ENCODE data around the gene USP10.
"Not testable (repeated sequence)": the region's sequence is repeated elsewhere in the genome, so short reads cannot be mapped to it uniquely, and the experiment has no call there.

The USP10 gene

DNA sequence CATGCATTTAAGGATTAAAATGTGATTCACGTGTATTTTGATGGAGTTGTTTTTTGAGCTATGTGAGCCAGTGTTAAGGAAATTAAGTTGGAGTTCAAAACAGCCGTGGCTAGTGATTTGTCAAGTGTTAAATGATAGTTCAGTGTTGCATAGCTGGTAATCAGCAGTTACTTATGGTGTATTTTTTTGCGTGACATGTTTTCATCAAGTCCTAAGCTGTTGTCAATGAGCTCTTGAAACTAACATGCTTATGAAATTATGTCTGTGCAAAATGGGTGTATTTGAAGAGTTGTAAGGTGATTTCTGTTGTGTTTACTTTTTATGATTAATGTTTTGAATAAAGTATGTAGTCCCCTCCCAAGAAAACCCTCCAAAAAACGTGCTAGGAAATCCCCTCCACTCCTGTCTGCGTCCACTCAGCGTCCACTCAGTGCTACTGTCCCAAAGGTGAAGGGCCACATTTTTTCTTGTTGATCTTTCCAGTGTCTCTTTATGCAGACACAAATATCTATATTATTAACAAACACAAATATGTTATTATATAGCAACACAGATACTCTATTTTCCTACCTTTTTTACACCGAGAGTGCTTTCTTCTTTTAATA lies 30.0 kb downstream of the USP10 start:
- DNase-seq = no peak

GRCh38 chr16:84730406-84731106 lies 30.8 kb downstream of the USP10 start:
- no peak for DNase-seq

DNA sequence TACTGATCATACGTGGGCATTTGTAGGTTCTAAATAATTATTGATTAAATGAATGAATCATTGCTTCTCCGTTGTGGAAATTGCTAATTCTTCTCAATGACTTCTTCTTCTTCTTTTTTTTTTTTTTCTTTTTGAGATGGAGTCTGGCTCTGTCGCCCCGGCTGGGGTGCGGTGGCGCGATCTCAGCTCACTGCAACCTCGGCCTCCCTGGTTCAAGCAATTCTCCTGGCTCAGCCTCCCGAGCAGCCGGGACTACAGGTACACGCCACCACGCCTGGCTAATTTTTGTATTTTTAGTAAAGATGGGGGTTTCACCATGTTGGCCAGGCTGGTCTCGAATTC lies 32.5 kb downstream of the USP10 start:
- not testable (repeated sequence) for DNase-seq

DNA sequence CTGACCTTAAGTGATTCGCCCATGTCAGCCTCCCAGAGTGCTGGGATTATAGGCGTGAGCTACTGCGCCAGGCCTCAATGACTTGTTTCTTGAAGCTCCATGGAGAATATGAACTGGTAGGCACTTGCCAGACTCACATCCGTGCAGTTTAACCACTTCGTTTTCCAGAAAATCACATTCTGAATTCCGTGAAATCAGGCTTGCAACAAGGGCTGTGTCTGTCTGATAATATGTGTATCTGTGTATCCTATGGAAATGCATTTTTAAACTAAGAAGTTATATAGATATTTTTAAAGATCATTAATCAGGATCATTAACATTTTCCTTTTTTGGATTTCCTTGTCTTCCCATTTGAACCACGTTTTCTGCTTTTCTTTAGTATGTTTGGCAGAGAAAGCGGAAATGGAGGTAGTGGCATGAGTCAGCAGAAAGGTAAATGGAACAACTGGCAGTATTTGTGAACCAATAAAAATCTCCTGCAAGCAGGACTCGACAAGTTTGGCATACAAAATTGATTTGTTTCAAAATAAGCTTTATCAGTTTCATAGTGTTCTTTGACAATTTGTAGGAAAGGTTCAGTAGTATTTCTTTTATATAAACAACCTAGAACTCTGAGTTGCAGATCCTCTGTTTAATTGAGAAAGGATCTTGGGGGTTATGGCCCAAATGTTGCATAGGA lies 33.0 kb downstream of the USP10 start:
- no peak for DNase-seq

DNA sequence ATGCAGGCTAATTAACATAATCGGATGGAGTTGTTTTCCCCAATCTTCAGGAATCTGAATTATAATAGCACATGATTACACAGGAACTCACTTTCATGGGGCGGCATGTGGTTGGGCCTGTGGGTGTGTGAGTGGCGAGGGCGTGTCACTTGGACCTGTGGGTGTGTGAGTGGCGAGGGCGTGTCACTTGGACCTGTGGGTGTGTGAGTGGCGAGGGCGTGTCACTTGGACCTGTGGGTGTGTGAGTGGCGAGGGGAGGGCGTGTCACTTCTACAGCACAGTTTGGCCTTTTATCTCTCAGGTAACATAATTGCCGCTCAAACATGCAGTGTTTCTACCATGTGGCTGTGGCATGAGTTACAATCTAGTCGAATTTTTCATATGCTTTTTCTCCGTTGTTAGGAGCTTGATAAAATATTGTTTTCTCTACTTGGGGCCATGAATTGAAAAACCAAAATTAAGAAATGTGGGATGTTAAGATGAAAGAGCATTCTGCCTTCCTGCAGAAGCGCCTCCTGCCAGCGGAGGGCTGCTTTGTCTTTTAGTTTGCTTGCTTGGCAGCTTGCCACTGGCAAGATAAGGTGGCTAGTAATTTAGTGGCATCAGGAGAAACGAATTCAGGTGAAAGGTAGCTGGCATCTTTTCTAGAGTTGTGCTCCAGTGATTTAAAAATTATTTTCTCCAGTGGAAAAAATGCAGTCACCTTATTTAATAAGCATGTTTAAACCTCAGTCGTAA lies 36.2 kb downstream of the USP10 start:
- peak; percentile 55 for DNase-seq

DNA sequence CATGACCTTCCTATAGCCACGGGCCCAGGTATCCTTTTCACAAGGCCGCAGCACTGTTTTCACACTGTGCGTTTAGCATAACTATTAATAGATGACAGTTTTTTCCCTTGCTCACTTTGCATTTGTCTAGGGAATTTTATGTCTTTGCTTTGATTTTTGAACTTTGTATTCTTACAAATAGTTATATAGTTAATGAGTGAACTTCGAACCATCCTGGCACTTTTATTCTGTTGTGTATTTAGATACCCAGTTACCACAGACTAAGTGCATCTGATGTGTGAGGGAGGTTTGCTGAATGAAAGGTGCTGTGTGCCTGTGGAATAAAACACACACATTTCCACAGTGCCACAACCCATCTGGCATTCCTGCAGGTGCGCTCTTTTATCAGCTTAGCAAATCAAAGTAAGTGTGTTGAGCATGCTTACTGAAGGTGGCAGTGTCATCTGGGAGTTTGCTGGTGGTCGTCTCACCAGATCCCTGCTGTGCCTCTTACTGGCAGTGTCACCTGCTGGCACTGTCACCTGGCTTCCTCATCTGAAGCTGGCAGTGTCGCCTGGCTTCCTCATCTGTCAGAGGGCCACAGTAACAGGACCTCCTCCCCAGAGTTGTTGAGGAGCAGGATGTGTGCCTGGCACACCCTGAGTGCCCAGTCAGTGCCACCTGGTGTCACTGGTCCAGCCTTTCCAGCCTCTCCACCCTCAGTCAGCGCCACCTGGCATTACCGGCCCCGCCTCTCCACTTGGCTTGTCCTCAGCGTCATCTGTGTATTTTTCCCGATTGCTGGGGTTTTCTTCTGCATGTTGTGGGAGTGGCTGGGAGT lies 37.6 kb downstream of the USP10 start:
- no peak for DNase-seq

DNA sequence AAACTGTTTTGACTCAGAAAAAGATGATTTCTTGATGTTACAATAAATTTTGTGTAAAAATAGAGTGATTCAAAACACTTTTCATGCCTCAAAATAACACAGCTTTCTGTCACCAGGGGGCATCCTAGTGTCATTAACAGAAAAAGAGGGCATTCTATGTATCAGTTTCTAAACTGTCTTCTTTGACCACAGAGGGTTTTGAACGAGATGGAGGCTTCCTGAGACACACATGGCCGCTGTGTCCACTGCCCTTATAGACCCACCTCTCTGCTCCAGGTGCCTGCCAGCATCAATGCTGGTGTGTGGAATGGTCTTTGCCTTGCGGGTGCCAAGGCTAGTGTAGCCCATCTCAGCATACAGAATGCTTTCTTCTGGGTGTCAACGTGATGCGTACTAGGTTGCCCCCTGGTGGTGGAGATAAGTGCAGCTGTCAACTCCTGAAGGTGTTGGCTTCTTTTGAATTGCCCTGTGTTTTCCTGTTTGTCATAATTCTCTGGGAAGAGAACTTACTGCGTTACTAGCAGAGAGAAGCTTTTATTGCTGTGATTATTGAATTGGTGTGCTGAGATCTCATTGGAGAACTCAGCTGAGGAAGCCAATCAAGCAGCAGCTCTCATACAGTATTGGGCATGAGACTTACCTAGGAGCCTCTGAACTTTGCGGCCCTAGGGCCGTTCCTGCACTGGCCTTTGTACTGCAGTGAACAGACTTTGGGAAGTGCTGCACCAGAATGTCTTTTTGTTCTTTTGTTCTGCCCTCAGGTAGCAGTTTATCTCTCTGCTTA lies 38.6 kb downstream of the USP10 start:
- peak; percentile 72 for DNase-seq

DNA sequence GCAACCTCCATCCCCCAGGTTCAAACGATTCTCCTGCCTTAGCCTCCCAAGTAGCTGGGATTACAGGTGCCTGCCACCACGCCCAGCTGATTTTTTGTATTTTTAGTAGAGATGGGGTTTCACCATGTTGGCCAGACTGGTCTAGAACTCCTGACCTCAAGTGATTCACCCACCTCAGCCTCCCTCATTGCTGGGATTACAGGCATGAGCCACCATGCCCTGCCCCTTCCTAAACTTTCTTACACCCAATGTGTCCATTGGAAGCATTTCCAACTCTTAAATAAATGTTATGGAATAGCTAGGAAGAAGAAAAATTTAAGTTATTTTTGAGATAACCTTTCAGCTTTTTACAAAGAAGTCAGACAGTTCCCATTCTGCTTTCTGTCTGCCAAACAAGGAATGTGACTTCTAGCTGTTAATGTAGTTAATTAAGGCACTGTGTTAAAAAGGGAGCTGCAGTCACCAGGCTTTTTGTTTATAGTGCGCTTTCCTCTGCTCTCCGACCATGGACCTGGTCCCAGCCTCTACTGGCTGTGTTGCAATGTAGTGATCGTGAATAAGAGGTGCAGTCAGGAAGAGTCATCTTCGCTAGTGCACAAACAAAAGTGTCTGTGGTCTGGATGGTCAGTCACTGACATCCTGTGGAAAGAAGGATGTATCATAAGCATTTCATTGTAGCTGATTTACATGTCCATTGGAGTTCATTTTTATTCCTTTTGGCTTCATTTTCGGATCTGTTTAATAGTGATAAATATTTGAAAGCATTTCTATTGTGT lies 39.7 kb downstream of the USP10 start:
- no peak for DNase-seq

DNA sequence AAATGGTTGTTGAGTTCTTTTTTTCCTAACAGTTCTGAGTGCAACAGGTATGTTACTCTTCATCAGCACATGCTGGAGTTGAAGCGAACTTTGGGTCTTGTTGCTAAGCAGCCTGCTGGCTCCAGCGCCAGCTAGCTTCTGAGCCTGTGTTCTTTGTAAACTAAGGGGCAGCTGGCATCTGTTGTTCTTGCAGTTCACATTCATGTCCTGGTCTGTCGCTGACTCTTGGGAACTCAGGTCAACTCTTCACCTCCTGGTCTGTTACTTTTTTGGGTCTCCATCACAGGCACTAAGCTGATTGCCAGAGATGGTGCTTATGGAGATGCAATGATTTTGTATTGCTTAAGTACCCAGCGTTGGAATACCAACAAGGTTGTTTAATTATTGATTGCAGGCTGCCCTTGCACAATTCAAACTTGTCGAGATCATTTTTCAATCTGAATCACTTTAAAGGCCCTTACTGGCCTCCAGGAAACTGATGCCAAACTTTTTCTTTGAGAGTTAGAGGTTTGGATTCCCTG lies 40.9 kb downstream of the USP10 start:
- DNase-seq = no peak

- DNase-seq = no peak
Measured at GRCh38 chr16:84741340-84741830, 41.6 kb downstream of the USP10 start.

- no peak for DNase-seq
Measured at GRCh38 chr16:84742641-84743092, 42.9 kb downstream of the USP10 start.

- DNase-seq = no peak
Measured at GRCh38 chr16:84746231-84746630, 46.4 kb downstream of the USP10 start.

DNA sequence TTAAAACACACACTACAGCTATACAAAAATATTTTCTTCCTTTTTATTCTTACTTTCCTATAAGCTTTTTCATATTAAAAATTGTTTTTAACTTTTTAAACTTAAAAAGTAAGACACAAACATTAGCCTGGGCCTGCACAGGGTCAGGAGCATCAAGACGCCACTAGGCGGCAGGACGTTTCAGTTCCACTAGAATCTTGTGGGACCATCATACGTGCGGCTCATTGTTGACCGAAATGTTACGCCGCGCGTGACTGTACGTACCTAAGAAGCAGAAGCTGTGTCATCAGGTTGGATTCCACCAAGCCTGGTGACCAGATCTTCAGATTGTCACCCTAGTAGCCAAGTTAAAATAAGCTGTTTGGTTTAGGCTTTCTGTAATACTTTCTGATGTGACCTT lies 47.1 kb downstream of the USP10 start:
- DNase-seq = no peak

- not testable (repeated sequence) for DNase-seq
Measured at GRCh38 chr16:84748247-84748646, 48.4 kb downstream of the USP10 start.

DNA sequence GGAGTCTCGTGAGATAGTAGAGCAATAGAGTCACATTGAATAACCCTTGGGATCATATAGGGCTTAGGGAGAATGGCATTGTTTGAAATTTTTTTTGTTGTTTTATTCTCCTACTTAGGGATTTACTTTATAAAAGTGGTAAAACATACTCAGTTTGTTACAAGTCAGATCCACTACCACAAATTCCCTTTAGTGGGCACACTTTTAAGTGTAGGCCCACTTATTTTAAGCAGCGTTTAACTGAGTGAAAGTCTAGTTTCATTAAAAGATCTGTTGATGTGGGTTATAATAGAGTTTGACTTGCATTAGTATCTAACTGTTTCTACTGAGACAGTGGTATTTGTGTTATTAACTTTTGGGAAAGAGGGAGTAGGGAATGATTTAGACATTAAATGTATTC lies 49.3 kb downstream of the USP10 start:
- no peak for DNase-seq

- no peak for DNase-seq
Measured at GRCh38 chr16:84749815-84750214, 50.0 kb downstream of the USP10 start.

DNA sequence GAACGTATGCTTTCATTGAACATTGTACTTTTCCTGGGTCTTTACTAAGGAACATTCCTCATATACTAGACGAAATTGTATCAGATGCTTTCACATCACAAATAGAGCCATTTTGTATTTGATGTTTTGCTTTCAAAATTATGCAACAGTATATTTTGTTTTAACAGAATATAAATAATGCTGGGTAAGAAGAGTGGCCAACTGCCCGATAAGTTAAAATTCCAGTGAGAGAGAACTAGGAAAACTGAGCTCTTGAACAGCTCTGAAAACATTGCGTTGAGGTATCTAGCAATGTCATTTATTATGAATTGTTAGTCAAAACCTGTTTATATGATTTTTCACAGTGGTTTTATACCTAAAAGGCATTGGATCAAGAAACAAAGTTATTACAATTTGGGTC lies 50.8 kb downstream of the USP10 start:
- no peak for DNase-seq

DNA sequence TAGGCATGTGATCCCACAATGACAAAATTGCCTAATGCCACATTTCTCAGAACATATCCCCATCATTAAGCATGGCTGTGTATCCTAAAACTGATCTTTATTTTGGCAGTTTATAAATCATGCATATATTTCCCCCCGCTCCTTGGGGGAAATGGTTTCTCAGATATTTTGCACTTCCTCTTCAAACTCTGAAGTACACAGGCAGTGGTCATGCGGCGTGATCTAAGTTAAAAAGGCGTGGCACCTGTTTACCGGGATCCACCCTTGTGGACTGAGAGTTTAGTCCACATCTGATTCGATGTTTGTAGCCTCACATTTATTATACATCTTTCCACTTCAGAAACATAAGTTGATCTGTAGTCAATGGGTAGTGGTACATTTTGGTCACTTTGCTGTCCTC lies 51.4 kb downstream of the USP10 start:
- DNase-seq = no peak

- no peak for DNase-seq
Measured at GRCh38 chr16:84751947-84752346, 52.1 kb downstream of the USP10 start.

DNA sequence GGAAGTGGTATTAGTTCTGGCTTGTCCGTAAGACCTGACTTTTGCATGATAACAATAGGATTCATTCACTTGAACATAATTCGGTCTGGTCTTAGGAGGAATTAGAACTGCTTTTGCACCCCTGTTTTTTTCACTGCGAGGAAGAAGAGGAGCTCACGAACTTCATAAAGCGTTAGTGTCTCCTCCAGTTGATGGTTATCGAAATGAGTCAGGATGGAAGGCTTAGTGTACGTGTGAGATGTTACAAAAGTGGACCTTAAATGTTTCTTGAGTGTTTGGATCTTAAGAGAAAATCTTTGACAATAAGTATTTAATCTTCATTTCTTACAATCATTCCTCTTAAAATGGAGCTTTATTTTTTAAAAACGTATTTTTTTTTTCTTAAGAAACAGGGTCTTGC lies 52.8 kb downstream of the USP10 start:
- no peak for DNase-seq

All from central memory CD4-positive, alpha-beta T cell (primary cell).